ENCODE measurements around the gene PTCD1. TPM values are rescaled to one million over a fixed set of nuclear protein-coding genes. Genes with fewer than 3 reads are reported as not detected.

The PTCD1 gene
- total and polyA plus RNA-seq, 4 donors: 2.8 to 6.8 (median 3.9) TPM

DNA sequence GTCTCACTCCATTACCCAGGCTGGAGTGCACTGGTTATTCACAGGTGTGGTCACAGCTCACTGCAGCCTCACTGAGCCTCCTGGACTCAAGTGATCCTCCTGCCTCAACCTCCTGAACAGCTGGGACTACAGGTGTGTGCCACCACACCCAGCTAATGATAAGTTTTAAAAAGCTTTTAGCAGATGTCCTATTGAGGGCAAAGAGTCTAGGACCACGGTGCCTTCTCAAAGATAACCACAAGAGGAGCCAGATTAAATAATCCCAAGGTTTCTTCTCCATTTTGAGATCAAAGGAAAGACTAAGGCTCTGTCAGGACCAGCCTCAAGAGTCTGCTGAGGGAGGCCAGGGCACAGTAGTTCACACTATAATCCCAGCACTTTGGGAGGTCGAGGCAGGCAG lies 22.6 kb upstream of the PTCD1 start:
- ATAC-seq (ENCODE audit: insufficient read depth, low FRiP score) (no peak), DNase-seq (no peak)
- 87 to 93% methylated on average over 2 of the region's 2 CpGs for WGBS, 2 donors

GRCh38 chr7:99460651-99461050 lies 22.1 kb upstream of the PTCD1 start:
- no peak overlapping the region for H3K27ac ChIP-seq (ENCODE audit: low read depth in 1 of 2, low read length in 1 of 2)
- ATAC-seq (ENCODE audit: insufficient read depth, low FRiP score): no peak
- H3K36me3 ChIP-seq (ENCODE audit: control insufficient read depth in 4 of 4, insufficient read depth in 4 of 4, low read length in 4 of 4): peaks cover 3 to 40% (median 37%) of the 10 kb centered on the region in 4 donors
- TF ChIP-seq CTCF (IDR thresholded peaks at IDR 0.05; ENCODE audit: control extremely low read depth, extremely low read depth): no peak
- peaks cover 0 to 11% (median 5%) of the 10 kb centered on the region in 5 donors for H3K4me1 ChIP-seq (ENCODE audit: control insufficient read depth in 5 of 5, insufficient read depth in 5 of 5, low read length in 5 of 5)
- H3K9ac ChIP-seq (ENCODE audit: insufficient read depth in 1 of 2, low read length in 2 of 2): peak overlapping the region in 1 of 2 donors; percentile 3
- no peaks in the 10 kb centered on the region for H3K27me3 ChIP-seq (ENCODE audit: control insufficient read depth in 3 of 3, insufficient read depth in 3 of 3, low read length in 2 of 3)
- no peaks in the 10 kb centered on the region for H3K9me3 ChIP-seq (ENCODE audit: control insufficient read depth in 4 of 4, insufficient read depth in 3 of 4, low read length in 3 of 4)
- WGBS, 2 donors: 79 to 88% methylated on average over 11 of the region's 11 CpGs
- H3K4me3 ChIP-seq: no peak overlapping the region
- DNase-seq: no peak

More for the DNA sequence above, 22.6 kb upstream of the PTCD1 start:
- H3K4me1 ChIP-seq (ENCODE audit: control insufficient read depth in 5 of 5, insufficient read depth in 5 of 5, low read length in 5 of 5): peaks cover 0 to 11% (median 5%) of the 10 kb centered on the region in 5 donors
- H3K4me3 ChIP-seq: no peak overlapping the region
- no peak overlapping the region for H3K9ac ChIP-seq (ENCODE audit: insufficient read depth in 1 of 2, low read length in 2 of 2)
- H3K9me3 ChIP-seq (ENCODE audit: control insufficient read depth in 4 of 4, insufficient read depth in 3 of 4, low read length in 3 of 4): no peaks in the 10 kb centered on the region
- H3K27ac ChIP-seq (ENCODE audit: low read depth in 1 of 2, low read length in 1 of 2): no peak overlapping the region
- no peaks in the 10 kb centered on the region for H3K27me3 ChIP-seq (ENCODE audit: control insufficient read depth in 3 of 3, insufficient read depth in 3 of 3, low read length in 2 of 3)
- no peak for TF ChIP-seq CTCF (IDR thresholded peaks at IDR 0.05; ENCODE audit: control extremely low read depth, extremely low read depth)
- H3K36me3 ChIP-seq (ENCODE audit: control insufficient read depth in 4 of 4, insufficient read depth in 4 of 4, low read length in 4 of 4): peaks cover 3 to 38% (median 32%) of the 10 kb centered on the region in 4 donors

DNA sequence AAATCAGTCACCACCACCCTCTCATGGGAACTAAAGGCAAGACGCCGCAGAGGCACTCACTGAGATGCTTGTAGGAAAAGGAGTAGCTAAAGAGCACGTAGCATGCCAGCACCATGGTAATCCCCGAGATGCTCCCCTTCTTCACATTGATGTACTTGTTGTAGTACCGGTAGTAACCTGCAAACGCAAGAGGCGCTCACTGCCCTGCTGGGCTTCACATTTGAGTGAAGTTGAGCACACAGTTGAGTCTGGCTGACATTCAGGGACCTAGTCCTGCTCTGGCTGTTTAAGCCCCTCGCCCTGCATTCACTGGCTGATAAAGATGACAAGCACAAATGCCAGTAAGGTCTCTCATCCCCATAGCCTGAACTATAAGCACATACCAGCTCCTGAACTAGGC lies 20.5 kb upstream of the PTCD1 start:
- no peak for DNase-seq
- no peak for TF ChIP-seq CTCF (IDR thresholded peaks at IDR 0.05; ENCODE audit: control extremely low read depth, extremely low read depth)
- no peak overlapping the region for H3K4me3 ChIP-seq
- no peak for ATAC-seq (ENCODE audit: insufficient read depth, low FRiP score)
- 93 to 94% methylated on average over 8 of the region's 8 CpGs for WGBS, 2 donors
- H3K36me3 ChIP-seq (ENCODE audit: control insufficient read depth in 4 of 4, insufficient read depth in 4 of 4, low read length in 4 of 4): peaks cover 3 to 49% (median 46%) of the 10 kb centered on the region in 4 donors
- H3K4me1 ChIP-seq (ENCODE audit: control insufficient read depth in 5 of 5, insufficient read depth in 5 of 5, low read length in 5 of 5): peaks cover 0 to 5% (median 0%) of the 10 kb centered on the region in 5 donors
- H3K9ac ChIP-seq (ENCODE audit: insufficient read depth in 1 of 2, low read length in 2 of 2): no peak overlapping the region
- no peak overlapping the region for H3K27ac ChIP-seq (ENCODE audit: low read depth in 1 of 2, low read length in 1 of 2)
- no peaks in the 10 kb centered on the region for H3K9me3 ChIP-seq (ENCODE audit: control insufficient read depth in 4 of 4, insufficient read depth in 3 of 4, low read length in 3 of 4)
- no peaks in the 10 kb centered on the region for H3K27me3 ChIP-seq (ENCODE audit: control insufficient read depth in 3 of 3, insufficient read depth in 3 of 3, low read length in 2 of 3)

Measured in lung (tissue), 12 donors.